IPS-11a (cell line): Measurements from ENCODE around the gene METTL8.
"Not testable (repeated sequence)": the region's sequence is repeated elsewhere in the genome, so short reads cannot be mapped to it uniquely, and the experiment has no call there.

Experiments used
- H3K4me3 ChIP-seq: one replicate; pipeline ENCODE4 v1.5.1; 2013; ENCODE audit warnings: low read depth, low read length, control low read depth

The METTL8 gene

GRCh38 chr2:171316220-171316619, 117.6 kb downstream of the METTL8 start:
- no peak overlapping the region for H3K4me3 ChIP-seq

GRCh38 chr2:171315781-171316180, 118.0 kb downstream of the METTL8 start:
- H3K4me3 ChIP-seq: no peak overlapping the region

GRCh38 chr2:171312182-171312581, 121.6 kb downstream of the METTL8 start:
- not testable (repeated sequence) for H3K4me3 ChIP-seq

GRCh38 chr2:171311589-171311988, 122.2 kb downstream of the METTL8 start:
- H3K4me3 ChIP-seq: not testable (repeated sequence)

- H3K4me3 ChIP-seq: no peak overlapping the region
Observed at GRCh38 chr2:171310889-171311288, 122.9 kb downstream of the METTL8 start.

GRCh38 chr2:171309455-171310286, 124.1 kb downstream of the METTL8 start:
- no peak overlapping the region for H3K4me3 ChIP-seq

- no peak overlapping the region for H3K4me3 ChIP-seq
Observed at GRCh38 chr2:171308280-171309054, 125.3 kb downstream of the METTL8 start.

GRCh38 chr2:171307560-171307959, 126.2 kb downstream of the METTL8 start:
- no peak overlapping the region for H3K4me3 ChIP-seq

- no peak overlapping the region for H3K4me3 ChIP-seq
Observed at GRCh38 chr2:171297956-171298355, 135.8 kb downstream of the METTL8 start.

GRCh38 chr2:171294608-171295007, 139.2 kb downstream of the METTL8 start:
- H3K4me3 ChIP-seq: no peak overlapping the region

- no peak overlapping the region for H3K4me3 ChIP-seq
Observed at GRCh38 chr2:171293661-171294060, 140.1 kb downstream of the METTL8 start.

- no peak overlapping the region for H3K4me3 ChIP-seq
Observed at GRCh38 chr2:171289991-171290390, 143.8 kb downstream of the METTL8 start.

GRCh38 chr2:171289316-171289715, 144.5 kb downstream of the METTL8 start:
- H3K4me3 ChIP-seq: no peak overlapping the region

- no peak overlapping the region for H3K4me3 ChIP-seq
Observed at GRCh38 chr2:171287611-171288010, 146.2 kb downstream of the METTL8 start.

- H3K4me3 ChIP-seq: no peak overlapping the region
Observed at GRCh38 chr2:171287036-171287571, 146.7 kb downstream of the METTL8 start.

GRCh38 chr2:171281110-171281509, 152.7 kb downstream of the METTL8 start:
- no peak overlapping the region for H3K4me3 ChIP-seq

- no peak overlapping the region for H3K4me3 ChIP-seq
Observed at GRCh38 chr2:171279983-171280790, 153.6 kb downstream of the METTL8 start.

- no peak overlapping the region for H3K4me3 ChIP-seq
Observed at GRCh38 chr2:171274757-171275156, 159.0 kb downstream of the METTL8 start.

- no peak overlapping the region for H3K4me3 ChIP-seq
Observed at GRCh38 chr2:171271971-171272436, 161.8 kb downstream of the METTL8 start.

- no peak overlapping the region for H3K4me3 ChIP-seq
Observed at GRCh38 chr2:171271386-171271785, 162.4 kb downstream of the METTL8 start.
